SU-DHL-6 (cell line): Measurements from ENCODE around the gene SORCS2.

Experiments
- CTCF ChIP-seq: fragments of 200-600 bp; sonication (generic); IDR thresholded peaks from one replicate; pipeline ENCODE4 v1.5.1; 2017; ENCODE audit warnings: antibody characterized with exemption, mild to moderate bottlenecking, low read length, moderate library complexity; ENCODE audit not compliant: insufficient read depth, poor library complexity, severe bottlenecking
- EZH2phosphoT487 ChIP-seq: fragments of 200-600 bp; sonication (generic), shearing (Covaris generic); conservative IDR thresholded peaks from 2 replicates; pipeline ENCODE4 v1.6.1; 2018; ENCODE audit warnings: mild to moderate bottlenecking, antibody characterized with exemption, low read length, moderate library complexity, mixed read lengths

- no peak for TF ChIP-seq CTCF
- TF ChIP-seq EZH2phosphoT487: no peak
These were observed 577.3 kb downstream of the SORCS2 start for GRCh38 chr4:7769396-7770223.
